SH-SY5Y (cell line): ENCODE results near the gene KLHL40.

Experiments
- GATA2 ChIP-seq: IDR thresholded peaks from 2 replicates; pipeline ENCODE4 v1.6.1; 2011; ENCODE audit warnings: mild to moderate bottlenecking, low read depth, low read length
- GATA3 ChIP-seq: IDR thresholded peaks from 2 replicates; pipeline ENCODE4 v1.6.1; 2011; ENCODE audit warnings: low read depth, mild to moderate bottlenecking, low read length, moderate library complexity

DNA sequence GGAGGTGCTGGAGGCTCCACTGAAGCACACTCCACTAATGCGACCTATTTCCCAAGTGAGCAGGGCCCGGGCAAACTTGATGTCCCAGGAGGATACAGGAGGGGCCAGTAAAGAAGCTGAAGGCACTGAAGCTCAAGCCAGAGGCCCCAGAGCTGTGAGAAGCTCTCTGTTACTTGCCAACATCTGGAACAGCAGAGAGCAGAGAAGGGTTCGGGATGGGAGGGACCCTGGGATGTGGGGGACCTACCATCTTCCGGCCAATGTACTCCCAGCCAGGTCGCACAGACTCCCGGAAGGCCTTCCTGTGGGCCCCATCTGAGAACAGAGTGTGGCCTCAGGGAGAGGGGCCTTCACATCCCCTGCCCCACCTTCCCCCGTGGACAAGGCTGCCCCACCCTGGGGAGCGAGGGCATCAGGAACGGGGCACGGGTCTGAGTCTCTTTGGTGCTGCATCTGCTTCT is 14.2 kb downstream of the KLHL40 start:
- TF ChIP-seq GATA3 (no peak), GATA2 (no peak)
